Hematopoietic multipotent progenitor cell treated with erythropoietin and hydrocortisone succinate and interleukin-3 and kit ligand, for 15 days (in vitro differentiated cells): ENCODE measurements around the gene TENT5A.

Experiments
- DNase-seq: peaks from one replicate; pipeline ENCODE4 v3.0.0-alpha.2; 2015; ENCODE audit warnings: low spot score

TENT5A gene

GRCh38 chr6:81770381-81770780, 17.9 kb upstream of the TENT5A start:
- DNase-seq = no peak

DNA sequence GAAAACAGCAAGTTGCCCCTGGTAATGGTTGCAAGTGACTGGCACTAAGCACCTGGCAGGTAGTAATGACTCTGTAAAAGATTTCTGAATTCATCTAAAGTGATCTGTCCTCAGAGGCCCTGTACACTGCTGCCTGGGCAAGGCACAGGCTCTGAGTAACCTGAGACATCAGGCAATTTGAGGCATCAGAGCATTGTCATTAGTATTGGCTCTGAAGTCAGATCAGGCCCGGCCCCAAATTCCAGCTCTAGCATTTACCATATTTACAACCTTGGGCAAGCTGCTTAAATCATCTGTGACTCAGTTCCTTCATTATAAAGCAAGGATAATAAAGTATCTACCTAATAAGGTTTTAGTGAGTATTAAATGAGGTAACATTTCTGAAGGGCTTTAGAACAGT, 17.3 kb upstream of the TENT5A start:
- no peak for DNase-seq

GRCh38 chr6:81768150-81768942, 15.9 kb upstream of the TENT5A start:
- no peak for DNase-seq

DNA sequence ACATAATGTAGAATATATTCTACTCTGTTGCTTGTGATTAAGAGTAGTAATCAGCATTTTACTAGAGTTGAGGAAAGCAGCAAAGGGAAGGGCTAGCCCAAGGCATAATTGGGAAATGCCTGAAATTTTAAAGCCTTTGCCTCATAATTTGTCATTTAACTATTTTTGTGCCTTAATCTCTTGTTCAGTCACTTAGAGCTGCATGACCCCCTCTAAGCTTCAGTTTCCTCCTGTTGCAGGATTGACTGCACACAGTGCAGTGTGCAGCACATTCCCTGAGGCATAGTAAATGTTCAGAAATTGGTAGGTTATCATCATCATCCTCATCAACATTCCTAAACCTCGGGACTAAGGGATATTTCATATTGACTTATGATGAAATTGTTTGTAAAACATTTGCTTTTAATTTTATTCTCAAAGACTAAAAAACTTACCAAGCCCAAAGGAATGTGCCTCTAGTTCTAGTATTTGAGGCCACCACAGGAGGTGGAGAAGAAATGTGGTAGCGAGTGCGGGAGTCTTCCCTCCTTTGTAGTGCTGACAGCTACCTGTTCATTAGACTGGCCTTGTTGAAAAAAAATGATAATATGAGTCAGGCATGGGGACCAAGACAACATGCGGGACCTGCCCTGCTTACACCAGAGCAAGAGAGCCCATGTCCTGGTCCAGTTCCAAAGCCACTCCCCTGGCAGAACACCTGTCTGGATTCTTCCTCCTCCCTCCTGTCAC, 14.8 kb upstream of the TENT5A start:
- no peak for DNase-seq

DNA sequence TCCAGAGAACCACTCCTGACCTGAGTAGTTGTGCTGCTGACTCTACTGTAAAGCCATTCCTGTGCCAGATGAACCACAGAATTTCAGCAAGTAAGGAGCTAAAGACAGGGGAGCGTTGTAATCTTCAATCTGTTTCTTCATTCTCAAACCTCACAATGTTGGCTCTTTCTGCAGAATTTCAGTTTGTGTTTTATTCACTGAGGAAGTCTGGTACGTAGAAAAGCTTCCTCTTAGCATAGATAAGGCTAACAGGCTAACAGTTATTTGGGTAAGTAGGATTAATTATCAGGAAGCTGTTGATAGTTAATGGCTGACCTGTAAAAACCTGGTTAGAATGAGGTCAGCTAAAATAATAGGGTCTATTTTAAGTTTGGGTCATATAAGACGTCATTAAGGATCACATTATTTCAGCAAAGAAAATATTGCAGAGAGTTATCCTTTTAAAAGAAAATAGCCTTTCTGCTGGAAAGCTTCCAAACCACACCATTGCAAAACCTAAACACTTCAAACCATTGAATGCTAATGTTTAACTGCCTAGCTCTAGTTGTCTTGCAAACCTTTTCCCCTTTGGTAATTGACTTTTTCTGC, 14.1 kb upstream of the TENT5A start:
- DNase-seq = no peak

- DNase-seq = no peak
These were observed 12.1 kb upstream of the TENT5A start for GRCh38 chr6:81764531-81764930.

DNA sequence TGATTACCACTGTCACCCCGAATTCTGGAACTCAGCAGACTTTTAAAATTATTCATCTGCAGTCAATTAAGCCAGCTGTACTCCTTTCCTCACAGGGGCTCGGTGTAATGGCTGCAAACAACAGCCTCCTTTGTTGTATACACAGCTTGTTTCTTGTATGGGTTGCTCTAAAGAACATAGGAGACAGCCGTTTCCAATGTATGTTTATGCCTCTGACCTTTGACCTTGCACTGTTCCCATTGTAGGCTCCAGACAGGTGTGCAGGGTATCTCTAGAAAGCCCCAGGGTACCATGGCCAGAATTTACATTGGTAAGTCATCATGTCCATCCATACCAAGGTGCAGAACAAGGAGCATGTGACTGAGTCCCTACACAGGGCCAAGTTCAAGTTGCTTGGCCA, 11.5 kb upstream of the TENT5A start:
- DNase-seq = no peak

DNA sequence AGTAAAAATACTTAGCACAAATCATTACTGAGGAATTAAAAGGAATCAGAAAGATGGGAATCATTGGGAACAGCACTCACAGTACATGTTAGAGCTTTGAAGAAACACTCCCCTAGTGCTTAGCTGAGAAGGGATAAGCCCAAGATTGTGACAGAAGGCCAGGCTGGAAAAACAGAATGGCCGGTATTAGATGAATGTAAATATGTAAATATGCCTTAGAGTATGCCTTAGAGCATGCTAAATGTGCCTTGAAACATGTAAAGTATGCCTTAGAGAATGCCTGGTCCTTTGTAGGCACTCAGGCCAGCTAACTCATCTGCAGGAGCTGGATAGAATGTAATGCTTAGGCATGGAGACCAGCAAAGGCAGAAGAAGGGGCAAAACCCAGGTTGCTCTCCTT, 10.6 kb upstream of the TENT5A start:
- DNase-seq = no peak

GRCh38 chr6:81762606-81763005, 10.1 kb upstream of the TENT5A start:
- DNase-seq = no peak

DNA sequence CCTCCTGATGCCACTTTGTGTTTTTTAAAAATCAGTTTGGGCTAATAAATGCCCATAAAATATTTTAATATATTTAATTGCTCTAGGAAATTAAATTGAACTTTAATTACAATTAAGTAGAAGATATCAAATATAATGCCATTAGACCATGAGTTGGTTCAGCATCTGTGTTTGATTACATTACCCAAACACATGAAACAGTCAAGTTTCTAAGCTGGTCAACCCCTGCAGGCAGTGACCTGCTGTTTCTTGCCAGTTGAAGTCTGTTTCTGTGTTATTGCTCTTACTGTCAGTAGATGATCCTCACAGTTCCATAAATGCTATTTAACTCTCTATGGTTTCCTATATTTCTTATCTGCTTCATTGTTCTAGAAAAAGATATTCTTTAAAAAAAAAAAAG, 9.7 kb upstream of the TENT5A start:
- no peak for DNase-seq

DNA sequence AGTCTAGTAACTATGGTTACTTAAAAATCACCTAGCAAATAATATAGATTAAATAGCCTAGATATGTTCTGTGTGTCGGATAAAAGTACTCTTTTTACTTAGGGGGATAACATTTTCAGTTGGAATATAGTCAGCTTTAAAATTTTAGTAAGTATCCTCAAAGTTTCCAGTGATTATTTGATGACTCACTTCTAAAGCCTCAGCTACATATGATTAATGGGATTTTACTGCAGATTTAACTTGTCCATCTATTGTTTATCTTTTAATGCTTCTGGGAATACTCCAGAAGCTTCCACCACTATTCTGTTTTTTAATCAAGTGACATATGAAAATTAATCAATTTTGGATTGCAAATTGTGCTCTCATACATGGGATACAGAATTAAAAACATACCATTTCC, 8.7 kb upstream of the TENT5A start:
- no peak for DNase-seq

- no peak for DNase-seq
These were observed 7.3 kb upstream of the TENT5A start for GRCh38 chr6:81759782-81760181.

- DNase-seq = no peak
These were observed 5.7 kb upstream of the TENT5A start for GRCh38 chr6:81758221-81758620.

DNA sequence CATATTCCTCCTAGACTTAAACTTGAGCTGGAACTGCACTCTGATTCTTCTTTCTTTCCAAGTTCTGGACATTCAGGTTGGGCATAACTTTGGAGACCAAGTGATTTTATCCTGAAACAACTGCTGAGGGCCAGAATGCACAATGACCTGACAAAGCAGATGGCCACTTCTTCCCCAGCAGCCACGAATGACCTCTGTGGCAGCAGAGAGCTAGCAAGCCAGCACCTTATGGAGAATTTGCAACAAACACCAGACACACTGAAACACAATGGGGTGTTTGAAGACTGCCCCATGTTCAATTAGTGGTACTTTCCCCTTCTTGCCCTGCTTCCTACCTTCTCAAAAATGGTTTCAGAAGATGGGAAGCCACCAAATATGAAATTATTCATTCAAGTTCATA, 4.2 kb upstream of the TENT5A start:
- DNase-seq = no peak

DNA sequence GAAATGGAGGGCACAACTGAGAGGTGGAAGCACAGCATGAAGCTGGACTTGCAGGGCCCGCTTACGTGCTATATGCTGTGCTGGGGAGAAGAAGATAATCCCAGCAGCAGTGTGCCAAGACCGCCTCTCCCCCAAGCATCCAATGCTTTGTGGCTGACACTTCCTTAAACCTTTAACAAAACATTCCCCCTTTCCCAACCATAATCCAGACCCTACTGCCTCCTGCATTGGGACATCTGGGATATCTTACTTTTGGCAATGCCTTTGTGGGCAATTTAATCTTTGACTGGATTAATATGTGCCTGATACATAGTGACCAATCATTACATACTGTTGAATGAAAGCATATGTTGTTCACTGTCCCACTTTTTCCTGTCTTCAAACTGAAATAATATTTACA, 3.1 kb upstream of the TENT5A start:
- DNase-seq = no peak

DNA sequence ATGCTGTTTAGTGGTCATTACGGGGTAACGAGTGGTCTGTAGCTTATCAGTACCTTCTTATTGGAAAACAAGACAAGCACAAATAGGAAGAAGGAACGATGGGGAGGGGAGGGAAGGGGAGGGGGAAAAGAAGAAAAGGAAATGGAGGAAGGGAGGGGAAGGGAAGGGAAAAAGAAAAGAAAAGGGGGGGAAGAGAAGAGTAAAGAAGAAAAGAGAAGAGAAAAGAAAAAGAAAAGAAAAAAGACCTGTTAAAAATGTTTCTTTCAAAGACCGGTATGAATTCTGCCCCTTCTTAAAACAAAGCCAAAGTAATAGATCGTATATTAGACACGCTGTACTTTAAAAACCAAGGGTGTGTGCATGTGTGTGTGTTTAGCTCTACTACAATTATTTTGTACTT, 2.4 kb upstream of the TENT5A start:
- no peak for DNase-seq

DNA sequence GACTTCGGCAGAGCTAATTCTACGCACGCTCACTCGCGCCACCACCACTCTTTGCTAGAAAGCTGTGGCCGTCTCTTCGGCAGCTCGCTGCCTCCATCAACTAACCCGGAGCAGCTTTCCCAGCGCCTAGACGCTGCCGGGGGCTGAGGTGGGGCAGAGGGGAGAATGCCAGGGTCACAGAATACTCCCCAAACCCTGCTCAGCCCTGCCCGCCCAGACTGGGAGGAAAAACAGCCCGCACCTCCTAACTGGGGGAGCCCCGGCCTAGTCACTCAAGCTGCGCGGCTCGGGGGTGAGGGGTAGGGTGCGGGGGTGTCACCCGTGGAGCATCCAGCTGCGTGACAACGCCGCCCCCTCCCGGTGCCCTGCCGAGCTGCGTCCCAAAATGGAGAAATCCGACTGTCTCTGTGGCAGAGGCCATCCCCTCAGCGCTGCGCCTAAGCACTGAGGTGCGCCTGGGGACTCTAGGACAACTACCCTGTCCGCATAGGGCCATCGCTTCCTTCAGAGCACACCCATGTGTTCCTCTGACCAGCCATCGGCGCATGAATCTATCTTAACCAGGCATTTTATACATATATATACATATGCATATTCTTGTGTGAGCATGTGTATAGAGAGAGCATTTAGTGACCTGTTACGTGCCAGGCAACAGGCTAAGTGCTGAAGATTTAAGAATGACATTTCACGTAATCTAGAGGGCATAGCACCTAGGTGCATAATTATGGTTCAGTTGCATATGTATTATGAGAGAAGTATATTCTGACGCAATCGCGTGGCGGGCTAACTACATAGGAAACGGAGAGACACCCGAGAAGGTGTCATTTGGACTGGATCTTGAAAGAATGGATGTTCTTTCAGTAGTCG, 1.5 kb upstream of the TENT5A start:
- peak; percentile 72 for DNase-seq

GRCh38 chr6:81752921-81753710, 635 bp upstream of the TENT5A start:
- peak; percentile 73 for DNase-seq

DNA sequence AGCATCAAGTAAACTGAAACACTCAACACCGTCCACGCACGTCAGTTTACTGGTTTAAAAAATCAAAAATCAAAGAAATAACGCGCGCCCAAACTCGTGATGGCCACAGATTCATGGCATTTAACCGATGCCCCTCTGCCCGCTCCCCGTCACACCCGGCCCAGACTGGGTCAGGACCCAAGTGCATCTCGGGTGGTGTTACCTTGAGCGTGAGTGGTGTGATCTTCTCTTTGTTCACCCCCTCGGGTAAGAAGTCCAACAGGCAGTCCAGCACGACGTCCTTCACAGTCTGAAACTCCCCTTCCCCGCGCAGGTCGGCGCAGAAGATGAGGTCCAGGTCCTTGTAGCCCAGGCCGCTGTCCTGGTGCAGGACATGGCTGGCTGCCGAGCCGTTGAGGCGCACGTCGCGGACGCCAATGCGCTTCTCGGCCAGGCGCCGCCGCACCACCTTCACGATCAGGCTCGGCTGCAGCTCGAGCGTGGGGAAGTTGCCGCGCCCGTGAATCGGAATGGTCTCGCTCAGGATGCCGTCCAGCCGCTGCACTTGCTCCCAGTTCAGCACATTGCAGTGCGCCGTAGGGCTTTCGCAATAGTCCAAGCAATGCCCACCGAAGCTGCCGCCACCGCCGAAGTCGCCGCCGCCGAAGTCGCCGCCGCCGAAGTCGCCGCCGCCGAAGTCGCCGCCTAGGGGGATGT, 945 bp downstream of the TENT5A start:
- DNase-seq = peak; percentile 17

- peak; percentile 5 for DNase-seq
These were observed 1.6 kb downstream of the TENT5A start for GRCh38 chr6:81750681-81751387.
